ENCODE measurements around the gene RGS7BP. TPM values are rescaled to one million over a fixed set of nuclear protein-coding genes. Genes with fewer than 3 reads are reported as not detected.

The RGS7BP gene
- total RNA-seq, 1 experiment from 2014 or later: 1.4 TPM

GRCh38 chr5:64632251-64632650, 126.4 kb downstream of the RGS7BP start:
- H3K27me3 ChIP-seq (ENCODE audit: control insufficient read depth, insufficient read depth, low read length): no peaks in the 10 kb centered on the region
- no peak overlapping the region for H3K4me3 ChIP-seq (ENCODE audit: insufficient read depth, low read depth, low read length)
- no peaks in the 10 kb centered on the region for H3K36me3 ChIP-seq (replicated peaks; ENCODE audit: control insufficient read depth, insufficient read depth, low read length)
- no peak for DNase-seq

- Histone ChIP-seq H3K4me3 (ENCODE audit: insufficient read depth, low read depth, low read length) (no peak overlapping the region), H3K36me3 (replicated peaks; ENCODE audit: control insufficient read depth, insufficient read depth, low read length) (no peaks in the 10 kb centered on the region), H3K27me3 (ENCODE audit: control insufficient read depth, insufficient read depth, low read length) (no peaks in the 10 kb centered on the region; the same call in 1 of the 2 replicates)
- no peak for DNase-seq
These were observed 129.3 kb downstream of the RGS7BP start for GRCh38 chr5:64634997-64635686.

- Histone ChIP-seq H3K27me3 (ENCODE audit: control insufficient read depth, insufficient read depth, low read length) (no peaks in the 10 kb centered on the region; the same call in 1 of the 2 replicates), H3K36me3 (replicated peaks; ENCODE audit: control insufficient read depth, insufficient read depth, low read length) (no peaks in the 10 kb centered on the region)
- DNase-seq: no peak
These were observed 131.3 kb downstream of the RGS7BP start for GRCh38 chr5:64637144-64637543.

GRCh38 chr5:64637837-64638443, 132.1 kb downstream of the RGS7BP start:
- H3K27me3 ChIP-seq (ENCODE audit: control insufficient read depth, insufficient read depth, low read length): no peaks in the 10 kb centered on the region; the same call in 1 of the 2 replicates
- no peaks in the 10 kb centered on the region for H3K36me3 ChIP-seq (replicated peaks; ENCODE audit: control insufficient read depth, insufficient read depth, low read length)
- DNase-seq: peak; percentile 18
- H3K4me3 ChIP-seq (ENCODE audit: insufficient read depth, low read depth, low read length): no peak overlapping the region

More at GRCh38 chr5:64637144-64637543, 131.3 kb downstream of the RGS7BP start:
- H3K4me3 ChIP-seq (ENCODE audit: insufficient read depth, low read depth, low read length): no peak overlapping the region

GRCh38 chr5:64644831-64645230, 139.0 kb downstream of the RGS7BP start:
- Histone ChIP-seq H3K4me3 (ENCODE audit: insufficient read depth, low read depth, low read length) (no peak overlapping the region), H3K27me3 (ENCODE audit: control insufficient read depth, insufficient read depth, low read length) (no peaks in the 10 kb centered on the region), H3K36me3 (replicated peaks; ENCODE audit: control insufficient read depth, insufficient read depth, low read length) (no peaks in the 10 kb centered on the region)
- DNase-seq: no peak

GRCh38 chr5:64646169-64646568, 140.4 kb downstream of the RGS7BP start:
- Histone ChIP-seq H3K27me3 (ENCODE audit: control insufficient read depth, insufficient read depth, low read length) (no peaks in the 10 kb centered on the region), H3K4me3 (ENCODE audit: insufficient read depth, low read depth, low read length) (no peak overlapping the region), H3K36me3 (replicated peaks; ENCODE audit: control insufficient read depth, insufficient read depth, low read length) (no peaks in the 10 kb centered on the region)
- DNase-seq: no peak

- DNase-seq: no peak
These were observed 143.7 kb downstream of the RGS7BP start for GRCh38 chr5:64649512-64649911.

GRCh38 chr5:64653766-64654560, 148.1 kb downstream of the RGS7BP start:
- Histone ChIP-seq H3K36me3 (replicated peaks; ENCODE audit: control insufficient read depth, insufficient read depth, low read length) (no peaks in the 10 kb centered on the region), H3K4me3 (ENCODE audit: insufficient read depth, low read depth, low read length) (no peak overlapping the region), H3K27me3 (ENCODE audit: control insufficient read depth, insufficient read depth, low read length) (no peaks in the 10 kb centered on the region)
- DNase-seq: no peak

More at GRCh38 chr5:64649512-64649911, 143.7 kb downstream of the RGS7BP start:
- no peaks in the 10 kb centered on the region for H3K27me3 ChIP-seq (ENCODE audit: control insufficient read depth, insufficient read depth, low read length)
- no peak overlapping the region for H3K4me3 ChIP-seq (ENCODE audit: insufficient read depth, low read depth, low read length)
- H3K36me3 ChIP-seq (replicated peaks; ENCODE audit: control insufficient read depth, insufficient read depth, low read length): no peaks in the 10 kb centered on the region

- no peaks in the 10 kb centered on the region for H3K36me3 ChIP-seq (replicated peaks; ENCODE audit: control insufficient read depth, insufficient read depth, low read length)
- no peak overlapping the region for H3K4me3 ChIP-seq (ENCODE audit: insufficient read depth, low read depth, low read length)
- no peak for DNase-seq
- H3K27me3 ChIP-seq (ENCODE audit: control insufficient read depth, insufficient read depth, low read length): no peaks in the 10 kb centered on the region
These were observed 148.7 kb downstream of the RGS7BP start for GRCh38 chr5:64654561-64654938.

GRCh38 chr5:64655596-64655995, 149.8 kb downstream of the RGS7BP start:
- DNase-seq: no peak
- no peaks in the 10 kb centered on the region for H3K27me3 ChIP-seq (ENCODE audit: control insufficient read depth, insufficient read depth, low read length)
- H3K4me3 ChIP-seq (ENCODE audit: insufficient read depth, low read depth, low read length): no peak overlapping the region
- no peaks in the 10 kb centered on the region for H3K36me3 ChIP-seq (replicated peaks; ENCODE audit: control insufficient read depth, insufficient read depth, low read length)

GRCh38 chr5:64659289-64659688, 153.5 kb downstream of the RGS7BP start:
- H3K36me3 ChIP-seq (replicated peaks; ENCODE audit: control insufficient read depth, insufficient read depth, low read length): no peaks in the 10 kb centered on the region
- no peak overlapping the region for H3K4me3 ChIP-seq (ENCODE audit: insufficient read depth, low read depth, low read length)
- no peak for DNase-seq
- no peaks in the 10 kb centered on the region for H3K27me3 ChIP-seq (ENCODE audit: control insufficient read depth, insufficient read depth, low read length)

Other genes with a start within 250 kb of the RGS7BP start
- gene SHISAL2B, start 184.5 kb downstream of the RGS7BP start, total RNA-seq (2014; rRNA removed; shearing (Covaris generic)): 15.4 and 22.5 TPM in 2 replicates

All from H7 (cell line).